ENCODE measurements around the gene FAM50B.

- TF ChIP-seq CTCF (conservative IDR thresholded peaks at IDR 0.05; ENCODE audit: low read length) = no peak
- no peak for TF ChIP-seq EZH2phosphoT487 (IDR thresholded peaks at IDR 0.05; ENCODE audit: borderline replicate concordance, low read depth, low read length)
Measured at GRCh38 chr6:3841711-3842565, 7.2 kb upstream of the FAM50B start.
